Upper lobe of left lung (tissue), 4 donors: Measurements from ENCODE around the gene TXNDC2.

Experiments
- CTCF ChIP-seq, 6 experiments: fragments of 450-650 bp in 4 of 6; fragments of 200-600 bp in 2 of 6; sonication (generic) in 2 of 6; IDR thresholded peaks; one replicate each; pipeline ENCODE4 v1.5.1; 2016 to 2019; ENCODE audit warnings: antibody characterized with exemption in 6 of 6
- EP300 ChIP-seq, 4 donors: sonication (generic); formaldehyde crosslinking; IDR thresholded peaks; one replicate each; pipeline ENCODE4 v1.5.1; 2017; ENCODE audit warnings: antibody characterized with exemption in 4 of 4, control low read depth in 2 of 4
- POLR2A ChIP-seq, 4 donors: fragments of 450-650 bp; IDR thresholded peaks; one replicate each; pipeline ENCODE4 v1.5.1; 2016 to 2017; ENCODE audit warnings: antibody characterized with exemption in 4 of 4, mild to moderate bottlenecking in 2 of 4
- POLR2AphosphoS5 ChIP-seq, 2 donors: sonication (generic); formaldehyde crosslinking; IDR thresholded peaks; one replicate each; pipeline ENCODE4 v1.5.1; 2017; ENCODE audit warnings: antibody characterized with exemption in 2 of 2

- TF ChIP-seq EP300 (IDR thresholded peaks at IDR 0.05) = no peak
- TF ChIP-seq POLR2A (IDR thresholded peaks at IDR 0.05) = no peak
- TF ChIP-seq CTCF (IDR thresholded peaks at IDR 0.05) = no peak
- no peak for TF ChIP-seq POLR2AphosphoS5 (IDR thresholded peaks at IDR 0.05)
Observed at GRCh38 chr18:9856092-9856491, 29.7 kb upstream of the TXNDC2 start.
